ENCODE results near the gene SNCB.

Gene SNCB

DNA sequence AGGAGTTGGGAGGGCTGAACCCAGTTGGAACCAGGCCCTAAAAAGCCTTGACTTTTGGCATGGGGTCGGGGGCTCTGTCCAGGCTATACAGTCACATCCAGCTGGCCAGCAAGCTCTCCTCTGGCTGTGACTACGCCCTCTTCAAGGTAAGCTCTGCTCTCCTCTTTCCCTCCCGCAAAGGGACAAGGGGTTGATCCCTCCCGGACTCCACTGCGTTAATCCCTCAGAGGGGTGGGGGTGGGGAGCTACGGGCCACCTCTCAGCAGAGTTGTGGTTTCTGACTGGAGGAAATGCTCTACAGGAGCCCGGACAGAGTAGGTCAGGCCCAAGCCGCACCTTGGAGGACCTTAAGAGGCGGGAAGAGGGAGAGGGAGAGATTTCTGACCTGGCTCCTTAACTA, 14.0 kb upstream of the SNCB start:
- ATAC-seq: no peak

DNA sequence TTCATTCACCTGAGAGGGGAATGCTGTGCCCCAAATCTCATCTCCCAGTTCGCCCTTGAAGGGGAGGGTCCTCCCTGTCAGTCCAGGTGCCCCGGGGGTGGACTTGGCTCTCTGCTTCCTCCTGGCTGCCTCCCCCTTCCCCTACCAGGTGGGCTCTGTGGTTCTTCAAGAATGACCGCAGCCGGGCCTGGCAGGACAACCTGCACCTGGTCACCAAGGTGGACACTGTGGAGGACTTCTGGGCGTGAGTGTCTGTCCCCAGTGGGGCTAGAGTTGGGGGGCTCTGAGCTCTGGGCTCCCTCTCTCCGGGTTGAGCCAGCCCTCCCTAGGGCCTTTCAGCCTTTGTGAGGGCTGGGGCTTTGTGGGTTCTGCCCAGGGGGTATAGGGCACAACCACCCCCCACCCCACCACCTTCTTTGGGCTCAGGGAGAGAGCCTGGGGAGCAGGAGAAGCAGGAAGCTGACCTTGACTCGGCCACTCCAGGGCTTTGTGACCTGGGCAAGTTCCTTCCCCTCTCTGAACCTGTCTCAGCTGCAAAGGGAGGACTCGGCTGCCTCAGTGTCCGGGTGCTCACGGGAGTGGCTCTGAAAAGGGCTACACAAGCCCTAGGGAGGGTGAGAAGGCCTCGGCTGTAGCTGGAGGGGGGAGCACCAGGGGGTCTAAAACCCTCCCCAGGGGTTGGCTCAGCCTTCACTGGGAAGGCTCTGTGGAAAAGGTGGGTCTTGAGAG, 13.3 kb upstream of the SNCB start:
- ATAC-seq: no peak

GRCh38 chr5:176642675-176643490, 12.5 kb upstream of the SNCB start:
- ATAC-seq: no peak

DNA sequence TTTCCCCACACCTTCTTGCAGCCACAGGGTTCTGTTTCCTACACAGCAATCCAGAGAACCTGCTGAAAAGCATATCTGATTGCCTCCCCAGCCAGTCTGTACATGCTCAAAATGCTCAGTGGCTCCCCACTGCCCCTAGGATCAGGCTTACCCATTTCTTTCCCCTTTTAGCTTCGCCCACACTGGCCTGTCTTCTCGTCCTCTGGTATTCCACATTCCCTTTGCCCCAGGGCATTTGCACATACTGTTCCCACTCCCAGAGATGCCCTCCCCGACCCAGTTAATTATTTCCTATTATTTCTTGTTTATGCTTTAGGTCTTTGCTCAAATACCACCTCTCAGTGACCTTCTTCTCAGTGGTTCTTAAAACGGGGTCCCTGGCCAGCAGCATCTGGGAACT, 10.3 kb upstream of the SNCB start:
- ATAC-seq: no peak

DNA sequence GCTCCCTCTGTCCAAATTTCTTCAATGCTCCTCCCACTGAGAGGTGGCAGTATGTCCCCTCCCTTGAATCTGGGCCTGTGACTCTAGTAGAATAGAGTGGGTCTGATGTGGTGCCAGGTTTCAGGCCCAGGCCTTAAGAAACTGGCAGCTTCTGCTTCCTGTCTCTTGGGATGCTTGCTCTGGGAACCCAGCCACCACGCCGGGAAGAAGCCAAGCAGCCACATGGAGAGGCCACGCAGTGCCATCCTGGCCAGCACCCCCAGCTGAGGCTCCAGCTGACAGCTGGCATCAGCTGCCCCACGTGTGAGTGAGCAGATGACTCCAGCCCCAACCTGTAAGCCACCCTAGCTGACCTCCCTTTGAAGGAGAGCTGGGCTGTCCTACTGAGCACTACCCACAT, 9.6 kb upstream of the SNCB start:
- no peak for ATAC-seq

DNA sequence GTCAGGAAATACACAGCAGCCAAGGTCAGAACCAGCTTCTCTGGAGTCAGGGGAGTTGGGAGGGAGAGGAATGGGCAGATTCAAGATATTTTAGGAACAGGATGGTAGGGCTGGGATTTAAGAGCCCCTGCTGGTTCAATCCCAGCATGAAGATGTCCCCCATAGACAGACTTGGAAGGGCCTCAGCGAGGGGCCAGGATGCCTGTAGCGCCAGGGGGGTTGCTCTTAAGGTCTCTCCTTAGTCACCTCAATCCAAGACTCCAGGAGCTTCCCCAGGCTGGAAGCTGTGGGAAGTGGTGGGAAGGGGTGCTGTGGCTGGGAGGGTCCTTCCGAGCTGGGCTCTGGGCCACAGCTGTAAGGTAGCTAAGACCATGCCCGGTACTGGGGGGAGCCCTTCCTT, 8.9 kb upstream of the SNCB start:
- ATAC-seq: no peak

- ATAC-seq: no peak
These were observed 8.1 kb upstream of the SNCB start for GRCh38 chr5:176638437-176638836.

GRCh38 chr5:176637556-176637955, 7.2 kb upstream of the SNCB start:
- no peak for ATAC-seq

DNA sequence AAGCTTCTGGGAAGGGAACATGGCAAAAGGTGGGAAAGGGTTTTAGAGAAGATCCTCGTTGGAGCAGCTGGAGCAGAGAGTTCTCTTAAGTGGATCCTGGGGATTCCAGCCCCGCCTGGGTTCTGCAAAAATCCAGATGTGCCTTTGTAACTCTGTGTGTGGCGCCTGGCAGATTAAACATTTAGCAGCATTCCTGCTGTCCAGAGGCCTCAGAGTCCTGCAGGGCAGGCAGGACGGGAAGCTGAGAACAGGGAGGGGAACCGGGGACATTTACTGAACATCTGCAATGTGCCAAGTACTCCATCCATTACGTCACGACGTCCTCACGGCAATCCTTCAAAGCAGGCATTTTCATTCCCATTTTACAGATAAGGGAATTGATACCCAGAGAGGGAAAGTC, 6.1 kb upstream of the SNCB start:
- ATAC-seq: no peak

DNA sequence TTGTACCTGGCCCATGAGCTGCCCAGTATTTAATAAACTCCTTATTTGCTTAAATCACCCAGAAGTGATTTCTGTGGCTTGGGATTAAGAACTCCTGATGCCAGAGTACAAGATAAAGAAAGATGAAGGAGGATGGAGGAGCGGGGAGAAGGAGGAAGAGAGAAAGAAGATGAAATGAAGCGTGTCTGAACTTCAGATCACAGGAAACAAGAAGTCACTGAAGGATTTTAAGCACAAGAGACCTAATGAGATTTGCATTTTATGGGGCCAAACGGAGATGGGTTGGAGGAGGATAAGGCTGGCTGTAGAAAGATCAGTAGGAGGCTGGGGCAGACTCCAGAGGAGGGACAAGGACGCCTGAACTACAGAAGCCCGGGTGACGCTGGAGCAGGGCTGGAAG, 3.3 kb upstream of the SNCB start:
- ATAC-seq: no peak

DNA sequence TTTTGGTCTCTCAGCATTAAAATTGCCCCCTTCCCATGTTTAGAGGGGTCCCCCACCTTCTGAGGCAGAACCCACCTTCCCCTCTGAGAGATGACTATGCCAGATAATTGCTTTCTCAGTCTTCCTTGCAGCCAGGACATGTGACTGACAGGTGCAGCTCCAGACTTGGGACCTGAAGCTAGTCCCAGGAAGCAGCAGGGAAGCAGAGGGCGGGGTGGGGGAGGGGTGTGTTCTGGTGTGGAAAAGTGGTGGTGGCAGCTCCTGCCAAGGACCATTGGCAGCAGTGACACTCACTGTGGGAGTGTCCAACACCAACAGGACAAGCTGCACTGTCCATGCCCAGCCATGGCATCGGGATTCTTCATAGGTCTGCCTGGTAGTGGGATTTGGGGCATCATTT, 2.4 kb upstream of the SNCB start:
- ATAC-seq: no peak

DNA sequence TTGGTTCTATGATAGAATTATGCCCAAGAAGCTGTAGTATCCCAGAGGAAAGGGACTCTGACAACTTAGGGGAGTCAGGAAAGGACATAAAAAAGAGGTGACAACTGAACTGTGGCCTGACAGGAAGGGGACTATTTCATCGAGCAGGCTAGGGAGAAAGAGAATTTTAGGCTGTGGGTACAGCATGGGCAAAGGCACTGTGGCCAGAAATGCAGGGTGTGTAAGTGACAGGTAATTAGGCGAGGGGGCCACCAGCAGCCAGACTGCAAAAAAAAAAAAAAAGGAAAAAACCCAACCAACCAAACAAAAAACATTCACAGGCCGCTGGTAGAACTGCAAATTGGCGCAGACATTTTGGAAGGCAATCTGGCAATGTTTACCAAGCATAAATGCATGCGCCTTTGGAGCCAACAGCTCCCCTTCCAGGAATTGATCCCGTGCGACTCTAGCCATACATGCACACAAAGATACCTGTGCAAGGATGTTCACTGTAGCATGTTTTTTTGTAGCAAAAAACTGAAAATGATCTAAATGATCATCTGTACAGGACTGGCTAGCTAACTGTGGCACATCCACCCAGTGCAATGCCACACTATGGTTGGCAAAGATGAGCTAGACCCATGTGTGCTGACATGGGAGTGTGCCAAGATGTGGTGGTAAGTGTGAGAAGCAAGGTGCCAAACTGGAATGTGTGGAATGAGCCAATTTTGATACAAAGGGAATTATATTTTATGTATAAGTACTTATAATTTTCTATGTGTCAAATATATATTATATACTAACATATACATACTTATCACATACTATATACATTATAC, 1.3 kb upstream of the SNCB start:
- no peak for ATAC-seq

GRCh38 chr5:176630681-176631222, 418 bp upstream of the SNCB start:
- ATAC-seq: no peak

DNA sequence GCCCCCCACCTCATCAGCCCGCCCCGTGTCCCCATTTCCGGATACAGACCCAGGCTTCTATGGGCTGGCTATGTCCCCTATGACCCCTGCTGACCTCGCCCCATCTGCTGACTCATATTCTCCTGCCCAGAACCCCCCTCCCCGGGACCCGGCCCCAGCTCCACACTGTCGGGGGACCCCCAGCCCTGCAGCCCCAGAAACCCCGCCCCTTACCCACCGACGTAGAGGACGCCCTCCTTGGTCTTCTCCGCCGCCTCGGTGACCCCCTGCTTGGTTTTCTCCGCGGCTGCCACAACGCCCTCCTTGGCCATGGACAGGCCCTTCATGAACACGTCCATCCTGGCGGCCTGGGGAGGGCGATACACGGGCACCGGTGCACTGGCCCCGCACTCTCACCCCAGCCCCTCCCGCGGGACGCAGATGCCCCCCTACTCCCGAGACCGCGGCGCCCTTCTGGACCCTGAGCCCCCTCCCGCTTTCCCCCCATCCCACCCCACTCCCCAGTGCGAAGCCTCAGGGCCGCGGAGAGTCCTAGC, 949 bp downstream of the SNCB start:
- ATAC-seq: no peak

DNA sequence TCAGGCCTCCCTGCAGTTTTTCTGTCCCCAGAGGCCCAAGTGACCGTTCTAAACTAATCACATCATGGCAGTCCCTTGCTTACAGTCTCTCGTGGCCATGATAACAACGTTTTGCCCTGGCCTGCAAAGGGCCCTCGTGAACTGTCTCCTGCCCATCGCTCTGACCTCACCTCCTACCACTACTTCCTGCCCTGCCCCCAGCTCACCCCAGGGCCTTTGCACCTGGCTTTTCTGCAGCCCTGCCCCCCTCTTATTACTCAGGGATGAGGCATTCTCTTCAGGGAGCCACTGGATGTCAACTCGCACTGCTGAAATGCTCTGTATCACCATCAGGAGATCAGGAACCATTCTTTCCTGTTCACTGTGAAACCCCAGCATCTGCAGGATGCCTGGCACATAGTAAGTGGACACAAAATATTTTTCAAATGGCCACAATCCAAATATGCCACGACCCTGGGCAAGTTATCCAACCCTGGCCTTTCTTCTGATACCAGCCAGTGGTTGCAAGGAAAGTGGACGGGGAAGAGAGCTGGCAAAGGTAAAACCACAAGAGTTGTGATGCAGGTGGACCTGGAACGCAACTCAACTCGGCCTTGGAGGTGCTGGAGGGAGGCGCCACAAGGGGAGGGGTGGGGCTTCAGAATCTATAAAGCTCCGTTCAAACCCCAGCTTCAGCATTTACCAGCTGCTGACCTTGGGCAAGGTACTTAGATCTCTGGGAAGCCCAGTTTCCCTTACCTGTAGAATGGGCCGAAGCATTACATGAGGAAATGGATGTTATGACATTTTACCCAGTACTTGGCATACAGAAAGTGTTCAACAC, 1.7 kb downstream of the SNCB start:
- no peak for ATAC-seq

GRCh38 chr5:176627582-176627981, 2.8 kb downstream of the SNCB start:
- no peak for ATAC-seq

DNA sequence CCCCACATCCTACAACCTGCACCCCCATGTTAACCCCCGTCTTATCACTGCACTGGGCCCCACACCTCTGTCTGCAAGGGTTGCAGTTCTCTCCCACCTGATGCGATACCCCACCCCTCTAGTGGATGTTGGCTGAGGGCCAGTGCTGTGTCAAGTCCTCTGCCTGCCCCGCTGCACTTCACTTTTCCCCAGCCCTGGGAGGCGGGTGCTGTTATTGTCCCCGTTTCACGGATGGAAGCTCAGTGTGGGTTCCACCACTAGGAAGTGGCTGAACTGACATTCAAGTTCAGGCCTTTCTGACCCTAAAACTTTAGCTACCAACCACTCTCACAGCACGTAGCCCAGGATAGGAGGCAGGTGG, 3.5 kb downstream of the SNCB start:
- no peak for ATAC-seq

- no peak for ATAC-seq
These were observed 4.1 kb downstream of the SNCB start for GRCh38 chr5:176625966-176626875.

DNA sequence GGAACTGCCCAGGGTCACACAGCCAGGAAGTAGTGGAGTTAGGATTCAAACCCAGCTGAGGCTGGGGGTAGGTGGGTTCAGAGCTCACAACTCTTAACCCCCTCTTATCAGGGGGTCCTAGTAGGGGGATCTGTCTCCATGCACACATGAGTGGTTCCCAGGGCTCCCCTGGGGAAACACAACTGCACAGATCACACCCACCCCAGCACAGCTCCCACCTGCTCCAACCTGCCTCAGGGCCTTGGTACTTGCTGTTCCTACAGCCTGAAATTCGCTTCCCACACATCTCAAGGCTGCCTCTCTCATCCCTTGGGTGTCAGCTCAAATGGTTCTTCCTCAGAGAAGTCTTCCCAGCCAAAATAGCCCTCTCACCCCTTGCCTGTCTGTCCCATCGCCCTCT, 4.8 kb downstream of the SNCB start:
- ATAC-seq: no peak

- no peak for ATAC-seq
These were observed 5.4 kb downstream of the SNCB start for GRCh38 chr5:176624938-176625337.

GRCh38 chr5:176624142-176624541, 6.2 kb downstream of the SNCB start:
- no peak for ATAC-seq
